Hippocampal formation (tissue), 2 donors: Measurements from ENCODE around the gene ELP4.
"Not testable (repeated sequence)": the region's sequence is repeated elsewhere in the genome, so short reads cannot be mapped to it uniquely, and the experiment has no call there.

Experiments
- DNase-seq, 2 donors: peaks; one replicate each; lab custom pipeline; 2025; lab: John Stamatoyannopoulos, UW

Gene ELP4

GRCh38 chr11:31646216-31646615 is 136.6 kb downstream of the ELP4 start:
- DNase-seq, result no peak

GRCh38 chr11:31649129-31649966 is 139.8 kb downstream of the ELP4 start:
- no peak for DNase-seq

DNA sequence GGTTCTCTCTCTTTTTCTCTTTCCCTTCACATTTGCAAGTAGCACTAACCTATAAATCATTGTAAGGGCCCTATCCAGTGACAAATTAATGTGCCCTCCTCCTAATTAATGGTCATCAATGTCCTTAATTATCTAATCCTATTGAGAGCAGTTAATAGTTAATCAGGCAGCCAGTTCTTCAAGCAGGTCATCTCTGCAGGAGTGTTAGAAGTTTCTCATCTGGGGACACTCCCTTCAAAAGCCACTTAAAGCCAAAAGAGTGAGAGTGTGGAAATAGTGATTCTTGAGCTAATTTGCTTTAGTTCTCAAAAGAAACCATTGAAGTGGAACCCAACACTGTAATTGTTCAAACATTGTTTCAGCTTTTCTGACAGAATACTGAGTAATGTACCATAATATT is 141.6 kb downstream of the ELP4 start:
- DNase-seq, result no peak

- no peak for DNase-seq
Observed at GRCh38 chr11:31651822-31652221, 142.3 kb downstream of the ELP4 start.

DNA sequence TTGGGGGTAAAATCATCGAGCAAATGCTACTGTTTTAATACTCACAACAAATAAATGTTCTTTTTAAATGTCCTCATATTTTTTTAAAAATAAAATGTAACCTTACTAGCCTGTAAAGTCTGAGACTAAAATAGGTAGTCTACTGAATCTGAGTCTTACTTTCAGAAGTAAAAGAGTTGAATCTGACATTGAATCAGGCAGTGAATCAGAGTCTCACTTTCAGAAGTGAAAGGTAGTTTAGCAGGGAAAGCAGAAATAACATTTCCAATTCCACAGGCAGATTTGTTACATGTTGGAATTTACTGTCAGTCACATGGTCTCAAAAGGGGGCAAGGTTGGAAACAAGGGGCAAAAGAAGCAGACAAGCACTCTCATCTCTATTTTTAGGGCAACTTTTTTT is 143.0 kb downstream of the ELP4 start:
- DNase-seq, result no peak

DNA sequence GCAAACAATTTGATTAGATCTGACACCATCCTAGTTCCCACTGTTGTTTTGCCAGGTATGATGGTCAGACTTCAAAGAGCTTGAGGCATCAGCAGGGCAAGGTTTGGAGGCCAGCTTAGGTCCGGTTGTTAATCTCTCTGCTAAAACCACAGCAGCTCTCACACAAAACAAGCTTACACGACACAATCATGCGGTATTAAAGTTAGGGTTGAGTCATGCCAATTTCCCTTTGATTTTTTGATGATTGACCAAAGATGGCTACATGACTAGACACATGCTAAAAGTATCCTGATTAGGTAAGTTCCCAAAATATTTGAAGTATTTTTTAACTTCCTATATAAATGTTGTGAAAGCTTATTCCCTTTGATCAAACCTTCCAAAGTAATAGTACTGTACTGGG is 145.9 kb downstream of the ELP4 start:
- DNase-seq, result no peak

- no peak for DNase-seq
Observed at GRCh38 chr11:31656051-31656450, 146.5 kb downstream of the ELP4 start.

GRCh38 chr11:31657091-31657490 is 147.5 kb downstream of the ELP4 start:
- DNase-seq, result no peak

DNA sequence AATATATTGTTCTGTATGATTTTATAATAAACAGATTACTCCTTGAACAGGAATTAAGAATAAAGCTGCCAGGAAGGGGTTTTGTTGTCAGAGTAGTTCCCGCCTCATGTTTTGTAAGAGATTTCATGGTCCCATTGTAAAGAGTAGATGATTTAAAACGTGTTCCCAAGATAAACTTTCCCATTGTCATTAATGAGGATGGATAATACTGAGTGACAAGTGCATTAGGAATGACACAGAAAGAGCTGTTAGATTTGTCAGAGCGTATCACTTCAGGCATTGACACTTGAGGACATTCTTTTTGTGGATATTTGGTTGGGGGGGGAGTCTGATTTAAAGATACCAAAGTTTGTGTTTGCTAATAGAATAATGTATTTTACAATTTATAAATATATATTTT is 154.6 kb downstream of the ELP4 start:
- DNase-seq, result no peak

DNA sequence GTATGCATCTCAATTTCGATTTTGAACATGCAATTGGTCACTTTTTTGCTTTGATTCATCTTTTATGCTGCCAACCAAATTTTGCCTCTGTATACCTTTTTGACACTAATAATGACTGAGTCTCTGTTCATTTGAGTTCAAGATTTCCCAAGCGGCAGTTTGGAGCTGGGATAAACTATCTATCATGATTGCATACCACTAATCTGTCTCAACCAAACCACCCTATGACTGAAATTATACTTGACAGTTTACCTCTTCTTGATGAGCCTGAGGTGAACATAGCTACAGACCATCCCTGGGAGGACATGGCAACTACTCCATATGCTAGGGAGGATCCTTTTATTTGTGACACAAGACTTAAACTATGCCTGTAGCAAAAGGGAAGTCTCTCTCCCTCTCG is 155.4 kb downstream of the ELP4 start:
- DNase-seq, result no peak

GRCh38 chr11:31671681-31672080 is 162.1 kb downstream of the ELP4 start:
- DNase-seq, result no peak

DNA sequence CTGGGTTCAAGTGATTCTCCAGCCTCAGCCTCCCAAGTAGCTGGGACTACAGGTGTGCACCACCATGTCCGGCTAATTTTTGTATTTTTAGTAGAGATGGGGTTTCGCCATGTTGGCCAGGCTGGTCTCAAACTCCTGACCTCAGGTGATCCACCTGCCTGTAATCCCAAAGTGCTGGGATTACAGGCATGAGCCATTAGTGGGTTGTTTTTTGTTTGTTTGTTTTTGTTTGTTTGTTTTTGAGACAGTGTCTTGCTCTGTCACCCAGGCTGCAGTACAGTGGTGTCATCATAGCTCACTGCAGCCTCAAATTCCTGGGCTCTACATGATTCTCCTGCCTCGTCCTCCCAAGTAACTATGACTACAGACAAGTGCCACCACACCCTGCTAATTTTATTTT is 163.5 kb downstream of the ELP4 start:
- DNase-seq, result not testable (repeated sequence)

- no peak for DNase-seq
Observed at GRCh38 chr11:31676280-31676982, 166.9 kb downstream of the ELP4 start.

DNA sequence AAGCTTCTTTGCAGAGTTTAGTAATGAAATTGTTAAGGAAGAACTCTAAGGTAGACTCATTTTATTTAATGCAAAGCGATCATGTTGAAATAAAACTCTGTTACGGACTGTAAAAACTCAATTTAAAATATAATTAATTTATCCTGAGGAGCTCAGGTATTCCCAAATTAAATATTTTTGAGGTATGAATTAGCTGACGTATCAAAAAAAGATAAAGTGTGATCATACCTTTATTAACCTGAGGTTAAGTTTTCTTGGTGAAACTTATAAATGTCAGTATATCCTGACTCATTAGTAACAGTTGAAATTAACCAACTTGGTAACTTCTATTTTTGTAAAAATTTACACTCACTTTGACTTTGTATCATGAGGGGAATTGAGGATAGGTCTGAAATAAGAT is 171.2 kb downstream of the ELP4 start:
- no peak for DNase-seq

DNA sequence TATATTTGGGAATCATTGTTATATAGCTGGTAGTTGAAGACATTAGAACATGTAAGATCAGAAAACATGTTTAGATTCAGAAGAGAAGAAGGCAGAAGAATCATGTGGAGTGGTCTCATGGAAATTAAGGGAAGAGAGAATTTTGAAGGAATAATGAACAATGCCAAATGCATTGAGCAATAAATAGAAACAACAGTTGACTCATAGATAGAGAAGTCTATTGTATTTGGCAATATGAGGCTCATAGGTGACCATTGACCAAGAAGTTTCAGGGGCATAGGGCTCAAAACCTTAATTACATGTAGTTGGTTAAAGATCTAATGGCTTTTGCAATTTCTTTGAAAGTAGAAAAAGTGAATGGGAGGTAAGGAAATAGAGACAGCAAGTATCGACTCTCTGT is 177.7 kb downstream of the ELP4 start:
- no peak for DNase-seq

- no peak for DNase-seq
Observed at GRCh38 chr11:31687861-31688260, 178.3 kb downstream of the ELP4 start.

- no peak for DNase-seq
Observed at GRCh38 chr11:31689559-31689958, 180.0 kb downstream of the ELP4 start.

GRCh38 chr11:31690041-31690440 is 180.5 kb downstream of the ELP4 start:
- DNase-seq, result peak in 1 of 2 donors; percentile 13

DNA sequence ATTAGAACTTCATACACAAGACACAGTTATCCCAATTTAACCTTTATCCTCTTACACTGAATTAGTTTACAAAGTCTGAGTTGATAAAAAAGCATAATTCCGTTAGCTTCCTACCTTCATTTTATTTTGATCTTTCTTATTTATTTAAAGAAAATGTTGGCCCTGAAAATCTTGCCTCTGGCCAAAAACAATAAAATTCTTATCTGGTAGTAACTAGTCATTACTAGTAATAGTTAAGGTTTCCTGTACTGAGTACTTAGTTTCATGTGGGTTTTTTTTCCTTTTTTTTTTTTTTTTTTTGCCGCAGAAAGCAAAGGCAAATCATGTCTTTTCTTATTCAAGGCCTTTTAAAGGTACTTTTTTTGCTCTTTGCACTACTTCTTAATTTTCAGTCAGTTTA is 180.9 kb downstream of the ELP4 start:
- no peak for DNase-seq

DNA sequence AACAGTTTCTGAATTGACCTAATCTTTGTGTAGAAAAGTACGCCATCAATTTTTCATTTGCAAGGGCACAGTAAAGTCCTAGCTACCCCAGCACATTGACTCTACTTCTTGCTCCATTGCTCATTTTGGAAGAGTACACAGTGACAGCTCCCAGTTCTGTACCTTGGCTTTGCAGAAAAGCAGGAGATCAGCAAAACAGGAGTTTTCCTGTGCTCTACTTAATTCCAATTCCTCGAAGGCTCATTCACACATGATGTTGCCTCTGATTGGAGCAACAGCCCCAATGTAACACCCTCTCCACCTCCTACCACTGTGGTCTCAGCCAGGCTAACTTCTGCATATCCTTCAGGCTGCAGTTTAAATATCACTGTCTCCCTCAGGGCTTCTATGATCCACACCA is 182.9 kb downstream of the ELP4 start:
- no peak for DNase-seq

DNA sequence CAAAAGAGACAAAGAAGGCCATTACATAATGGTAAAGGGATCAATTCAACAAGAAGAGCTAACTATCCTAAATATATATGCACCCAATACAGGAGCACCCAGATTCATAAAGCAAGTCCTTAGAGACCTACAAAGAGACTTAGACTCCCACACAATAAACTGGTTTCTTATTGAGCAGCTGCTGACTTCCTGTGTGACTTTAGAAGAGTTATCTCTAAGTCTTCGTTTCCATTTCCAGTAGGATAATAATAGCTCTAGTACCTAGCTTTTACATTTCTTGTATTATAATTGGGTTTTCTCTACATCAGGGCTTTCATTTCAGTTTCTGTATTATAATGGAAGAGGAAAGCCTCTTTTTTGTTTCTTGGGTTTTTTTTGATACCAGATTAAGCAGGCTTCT is 187.5 kb downstream of the ELP4 start:
- DNase-seq, result not testable (repeated sequence)

- DNase-seq, result peak in 1 of 2 donors; percentile 33
Observed at GRCh38 chr11:31699066-31699465, 189.5 kb downstream of the ELP4 start.

GRCh38 chr11:31702966-31703365 is 193.4 kb downstream of the ELP4 start:
- no peak for DNase-seq
